HepG2 (cell line): ENCODE results near the gene TM9SF3. TPM values are rescaled to one million over a fixed set of nuclear protein-coding genes. Genes with fewer than 3 reads are reported as not detected.

Experiments used
- ATAC-seq: fragments of 200-7000 bp; cut with Tn5 transposase; 3 replicates; pipeline ENCODE4 v1.9.1; 2020; ENCODE audit warnings: mild to moderate bottlenecking, moderate library complexity
- BruUV-seq: library from RNA; stranded (reverse); fragments of 400-500 nt; replicated peaks from 2 replicates; lab custom pipeline; 2021; lab: Mats Ljungman, UMichigan
- CTCF ChIA-PET: fragments of 300-600 bp; formaldehyde crosslinking; extraction: SDS; loops from one replicate; lab custom pipeline; 2021; ENCODE audit warnings: low total read pairs, inconsistent platforms, low intra/inter-chr PET ratio; lab: Yijun Ruan, JAX
- POLR2A ChIA-PET: fragments of 350-600 bp; sonication (Branson Sonifier 250); formaldehyde crosslinking; loops from one replicate; lab custom pipeline; 2020; ENCODE audit warnings: antibody characterized with exemption, inconsistent platforms; lab: Yijun Ruan, JAX
- DNase-seq: peaks from one replicate; pipeline ENCODE4 v3.0.0-alpha.2; 2015; ENCODE audit warnings: low spot score
- FAIRE-seq: peaks from 3 replicates; lab custom pipeline; 2011; peaks lifted over from hg19 to GRCh38; lab: Jason Lieb, UNC
- H2AFZ ChIP-seq: one replicate; pipeline ENCODE4 v1.6.1; 2011; ENCODE audit warnings: low read length, inconsistent platforms
- H3K27ac ChIP-seq: fragments of 300-600 bp; 3 replicates; pipeline ENCODE4 v1.8.0; 2011; ENCODE audit warnings: mixed run types, mild to moderate bottlenecking, mixed read lengths, low read length, inconsistent platforms; ENCODE audit not compliant: insufficient read depth; ENCODE audit errors: extremely low read length
- H3K27me3 ChIP-seq, 2 experiments: fragments of 200-600 bp in 1 of 2; 2 replicates in 1 of 2; 3 replicates in 1 of 2; pipeline versions ENCODE4 v1.6.0 to v1.8.0; 2011; ENCODE audit warnings: low read length in 2 of 2, mild to moderate bottlenecking in 2 of 2, moderate library complexity in 2 of 2, inconsistent platforms in 1 of 2; ENCODE audit not compliant: insufficient read depth in 2 of 2, control insufficient read depth in 1 of 2
- H3K36me3 ChIP-seq, 2 experiments: fragments of 200-600 bp in 1 of 2; replicated peaks in 1 of 2; 2 replicates in 1 of 2; 3 replicates in 1 of 2; pipeline versions ENCODE4 v1.5.1 to v1.8.0; 2011; ENCODE audit warnings: low read length in 2 of 2, inconsistent platforms in 1 of 2; ENCODE audit not compliant: insufficient read depth in 2 of 2, control insufficient read depth in 1 of 2
- H3K4me1 ChIP-seq: 2 replicates; pipeline ENCODE4 v1.5.1; 2012; ENCODE audit warnings: low read length, inconsistent platforms; ENCODE audit not compliant: insufficient read depth
- H3K4me2 ChIP-seq: 2 replicates; pipeline ENCODE4 v1.6.0; 2011; ENCODE audit warnings: low read depth, low read length, inconsistent platforms
- H3K4me3 ChIP-seq, 3 experiments: fragments of 200-600 bp in 1 of 3; sonication (generic), shearing (Covaris generic) in 1 of 3; replicated peaks in 1 of 3; 2 replicates each; pipeline ENCODE4 v1.5.1; 2011 to 2016; ENCODE audit warnings: low read length in 3 of 3, inconsistent platforms in 2 of 3, low read depth in 2 of 3, mild to moderate bottlenecking in 2 of 3, control low read depth in 1 of 3, mixed read lengths in 1 of 3; ENCODE audit not compliant: insufficient read depth in 1 of 3
- H3K79me2 ChIP-seq: one replicate; pipeline ENCODE4 v1.6.1; 2011; ENCODE audit warnings: low read length, inconsistent platforms; ENCODE audit not compliant: insufficient read depth
- H3K9ac ChIP-seq: 2 replicates; pipeline ENCODE4 v1.6.0; 2011; ENCODE audit warnings: mild to moderate bottlenecking, low read depth, low read length, inconsistent platforms; ENCODE audit not compliant: insufficient read depth
- H3K9me3 ChIP-seq: 2 replicates; pipeline ENCODE4 v1.5.1; 2012; ENCODE audit warnings: mild to moderate bottlenecking, low read length
- H4K20me1 ChIP-seq: 2 replicates; pipeline ENCODE4 v1.6.0; 2011; ENCODE audit warnings: inconsistent platforms, mild to moderate bottlenecking, low read length, moderate library complexity; ENCODE audit not compliant: insufficient read depth
- ADNP ChIP-seq: sonication (generic); formaldehyde crosslinking; IDR thresholded peaks from 2 replicates; pipeline ENCODE4 v1.4.0; 2020; ENCODE audit warnings: missing genetic modification reagents
- BCL6 ChIP-seq: IDR thresholded peaks from 2 replicates; pipeline ENCODE4 v1.6.1; 2016; ENCODE audit warnings: missing genetic modification reagents, missing compliant biosample characterization
- FOXC1 ChIP-seq: sonication (generic); formaldehyde crosslinking; IDR thresholded peaks from 2 replicates; pipeline ENCODE4 v1.8.0; 2022; ENCODE audit warnings: mild to moderate bottlenecking, missing genetic modification reagents, borderline replicate concordance
- HMGXB4 ChIP-seq, 2 experiments: sonication (generic) in 1 of 2; formaldehyde crosslinking in 1 of 2; IDR thresholded peaks; 2 replicates each; pipeline versions ENCODE4 v1.4.0 to v1.6.1; 2018 to 2020; ENCODE audit warnings: missing genetic modification reagents in 2 of 2, borderline replicate concordance in 1 of 2, low read depth in 1 of 2, mild to moderate bottlenecking in 1 of 2, missing biosample characterization in 1 of 2
- NFIB ChIP-seq: sonication (generic); formaldehyde crosslinking; IDR thresholded peaks from 2 replicates; pipeline ENCODE4 v1.9.0; 2021; ENCODE audit warnings: missing genetic modification reagents, mild to moderate bottlenecking, borderline replicate concordance
- PRDM10 ChIP-seq: sonication (generic); formaldehyde crosslinking; IDR thresholded peaks from 2 replicates; pipeline ENCODE4 v1.4.0; 2020; ENCODE audit warnings: low read depth, missing genetic modification reagents
- ZNF34 ChIP-seq: sonication (generic); formaldehyde crosslinking; IDR thresholded peaks from 2 replicates; pipeline ENCODE4 v1.4.0; 2020; ENCODE audit warnings: mild to moderate bottlenecking, missing genetic modification reagents, borderline replicate concordance
- WGBS: methylation state at CpG from one replicate; pipeline ENCODE4 v1.1.6; 2017; ENCODE audit warnings: low lambda C conversion rate; 5-methylcytosine and 5-hydroxymethylcytosine counted together
- in situ Hi-C: cut with HindIII; loops from 2 replicates; pipeline ENCODE4 v1.10.0; 2017; ENCODE audit warnings: low pct_unique_long_range_greater_than_20kb; ENCODE audit not compliant: extremely low pct_ligation_motif_present
- intact Hi-C: fragments of 100-400 bp; cut with micrococcal nuclease; formaldehyde crosslinking; loops from one replicate; pipeline ENCODE4 v1.10.0; 2022; ENCODE audit not compliant: unreplicated experiment
- polyA plus RNA-seq, 8 experiments: library from polyadenylated mRNA; depleted of rRNA in 3 of 8; stranded (reverse) in 7 of 8; unstranded in 1 of 8; fragments of >200 nt; fragmentation: Illumina TruSeq in 4 of 8; extraction: Trizol in 4 of 8; gene quantifications; 2 replicates each; pipeline versions ENCODE4 v1.2.1 to v1.2.3, GENCODE V29; 2011 to 2016; ENCODE audit warnings: low read depth in 4 of 8, missing spikeins in 1 of 8, mixed read lengths in 1 of 8; ENCODE audit not compliant: insufficient read depth in 1 of 8
- total RNA-seq, 5 experiments: library from RNA; depleted of rRNA; stranded (reverse); fragments of >200 nt; fragmentation: Illumina TruSeq; extraction: Trizol; gene quantifications; 2 replicates each; pipeline ENCODE4 v1.2.3, GENCODE V29; 2016; ENCODE audit warnings: low read depth in 1 of 5

TM9SF3 gene
- total and polyA plus RNA-seq, 2 of the 13 experiments (the other 11 are each of a cell fraction or from before 2014, with no cell fraction given), result 43.8 to 120 TPM

- Histone ChIP-seq H3K36me3 (no peaks in the 10 kb centered on the region), H3K4me3 (no peak overlapping the region), H2AFZ (no peak overlapping the region), H4K20me1 (no peaks in the 10 kb centered on the region), H3K27me3 (peaks cover 0 to 1% of the 10 kb centered on the region in 2 experiments; a peak in 1 of 5 replicates), H3K4me1 (peaks cover 29% of the 10 kb centered on the region), H3K27ac (no peak overlapping the region), H3K9ac (no peak overlapping the region), H3K9me3 (no peaks in the 10 kb centered on the region), H3K79me2 (no peaks in the 10 kb centered on the region), H3K4me2 (no peak overlapping the region)
- ChIA-PET CTCF (no interaction called here), POLR2A (interaction anchor here (2.0 kb wide), 1 partner anchor 8 kb away, joined by 12 read pairs; the partner anchor contains the start of gene TM9SF3)
- whole genome bisulfite sequencing, result 94% methylated on average over 4 of the region's 4 CpGs
- TF ChIP-seq ADNP, result no peak
- no peak for TF ChIP-seq HMGXB4 (CRISPR knock-in tag; IDR thresholded peaks at IDR 0.05; ENCODE audit: borderline replicate concordance in 1 of 2, low read depth in 1 of 2)
- TF ChIP-seq BCL6 (CRISPR knock-in tag), result peak; percentile 84
- no peak for TF ChIP-seq ZNF34 (CRISPR knock-in tag)
- TF ChIP-seq PRDM10 (CRISPR knock-in tag), result no peak
- TF ChIP-seq NFIB (CRISPR knock-in tag), result no peak
- no peak for TF ChIP-seq FOXC1 (CRISPR knock-in tag)
- intact Hi-C loops (no loop called here), in situ Hi-C loops (no loop called here)
- DNase-seq, result no peak
- no TSS peak for BruUV-seq
- no peak for ATAC-seq
- no peak for FAIRE-seq
These were observed 8.9 kb upstream of the TM9SF3 start for GRCh38 chr10:96595741-96596140.
